GM23338 (cell line): ENCODE measurements around the gene GHRHR. TPM values are rescaled to one million over a fixed set of nuclear protein-coding genes. Genes with fewer than 3 reads are reported as not detected.

Experiments used
- ATAC-seq: fragments of 200-7000 bp; cut with Tn5 transposase; 3 replicates; pipeline ENCODE4 v1.9.1; 2020
- DNase-seq: peaks from one replicate; pipeline ENCODE4 v3.0.0-alpha.2; 2015; ENCODE audit warnings: low spot score
- H2AFZ ChIP-seq: fragments of 200-600 bp; sonication (generic); 2 replicates; pipeline ENCODE4 v1.8.0; 2016; ENCODE audit warnings: antibody characterized with exemption, mild to moderate bottlenecking, moderate library complexity
- H3F3A ChIP-seq: fragments of 200-600 bp; sonication (generic); replicated peaks from 2 replicates; pipeline ENCODE4 v1.8.0; 2017; ENCODE audit warnings: antibody characterized with exemption, mixed run types, low read depth
- H3K27ac ChIP-seq: fragments of 200-600 bp; sonication (generic); 2 replicates; pipeline ENCODE4 v1.6.1; 2016; ENCODE audit warnings: low read depth
- H3K27me3 ChIP-seq: fragments of 200-600 bp; sonication (generic); 2 replicates; pipeline ENCODE4 v1.8.0; 2016; ENCODE audit warnings: mild to moderate bottlenecking, mixed run types, moderate library complexity; ENCODE audit not compliant: insufficient read depth
- H3K36me3 ChIP-seq: fragments of 200-600 bp; sonication (generic); 2 replicates; pipeline ENCODE4 v1.8.0; 2016; ENCODE audit warnings: mild to moderate bottlenecking; ENCODE audit not compliant: insufficient read depth
- H3K4me1 ChIP-seq: fragments of 200-600 bp; sonication (generic); 2 replicates; pipeline ENCODE4 v1.8.0; 2016; ENCODE audit warnings: mild to moderate bottlenecking, moderate library complexity; ENCODE audit not compliant: insufficient read depth
- H3K4me2 ChIP-seq: fragments of 200-600 bp; sonication (generic); 2 replicates; pipeline ENCODE4 v1.7.1; 2017; ENCODE audit warnings: mixed run types
- H3K4me3 ChIP-seq: fragments of 200-600 bp; sonication (generic); 2 replicates; pipeline ENCODE4 v1.6.1; 2016; ENCODE audit warnings: mixed run types
- H3K79me2 ChIP-seq: fragments of 200-600 bp; sonication (generic); replicated peaks from 2 replicates; pipeline ENCODE4 v1.8.0; 2017; ENCODE audit warnings: mild to moderate bottlenecking; ENCODE audit not compliant: insufficient read depth
- H3K9me2 ChIP-seq: fragments of 200-600 bp; sonication (generic); 2 replicates; pipeline ENCODE4 v1.8.0; 2017; ENCODE audit not compliant: insufficient read depth
- H4K20me1 ChIP-seq: fragments of 200-600 bp; sonication (generic); replicated peaks from 2 replicates; pipeline ENCODE4 v1.8.0; 2017; ENCODE audit warnings: mild to moderate bottlenecking; ENCODE audit not compliant: insufficient read depth
- H3K27ac Mint-ChIP-seq: 2 replicates; pipeline ENCODE4 v1.8.0; 2020; ENCODE audit warnings: inconsistent platforms, mild to moderate bottlenecking, moderate library complexity, mixed read lengths
- H3K27me3 Mint-ChIP-seq: 3 replicates; pipeline ENCODE4 v1.8.0; 2022; ENCODE audit warnings: low read depth, mild to moderate bottlenecking, moderate library complexity, mixed read lengths, inconsistent platforms; ENCODE audit not compliant: insufficient read depth, poor library complexity
- H3K36me3 Mint-ChIP-seq: 3 replicates; pipeline ENCODE4 v1.8.0; 2021; ENCODE audit warnings: low read depth, mild to moderate bottlenecking, inconsistent platforms, moderate library complexity, mixed read lengths
- H3K4me1 Mint-ChIP-seq: 3 replicates; pipeline ENCODE4 v1.8.0; 2020; ENCODE audit warnings: mild to moderate bottlenecking, inconsistent platforms, mixed read lengths
- H3K4me3 Mint-ChIP-seq: 3 replicates; pipeline ENCODE4 v1.8.0; 2021; ENCODE audit warnings: moderate library complexity, mild to moderate bottlenecking, inconsistent platforms, mixed read lengths
- H3K9me3 Mint-ChIP-seq: 3 replicates; pipeline ENCODE4 v1.8.0; 2020; ENCODE audit warnings: moderate library complexity, mild to moderate bottlenecking, inconsistent platforms, mixed read lengths
- CREB1 ChIP-seq: fragments of 250-450 bp; sonication (Bioruptor Pico); IDR thresholded peaks from 2 replicates; pipeline ENCODE4 v1.5.0; 2020; ENCODE audit warnings: low read depth, mild to moderate bottlenecking, moderate library complexity
- CTCF ChIP-seq, 2 experiments: fragments of 200-600 bp in 1 of 2; sonication (generic) in 1 of 2; conservative IDR thresholded peaks; 2 replicates each; pipeline versions ENCODE4 v1.5.1 to v1.6.1; 2016 to 2017; ENCODE audit warnings: antibody characterized with exemption in 2 of 2, low read depth in 2 of 2, mild to moderate bottlenecking in 2 of 2, moderate library complexity in 1 of 2
- EZH2 ChIP-seq: fragments of 200-600 bp; sonication (generic); IDR thresholded peaks from one replicate; pipeline ENCODE4 v1.8.0; 2017; ENCODE audit warnings: antibody characterized with exemption, mild to moderate bottlenecking, low read depth; ENCODE audit not compliant: unreplicated experiment
- EZH2phosphoT487 ChIP-seq: fragments of 200-600 bp; sonication (generic); IDR thresholded peaks from one replicate; pipeline ENCODE4 v1.8.1; 2018; ENCODE audit warnings: antibody characterized with exemption; ENCODE audit not compliant: unreplicated experiment
- JUNB ChIP-seq: IDR thresholded peaks from one replicate; pipeline ENCODE4 v1.6.1; 2016; ENCODE audit warnings: antibody characterized with exemption; ENCODE audit not compliant: unreplicated experiment
- NANOG ChIP-seq: IDR thresholded peaks from 2 replicates; pipeline ENCODE4 v1.6.1; 2016; ENCODE audit warnings: antibody characterized with exemption, borderline replicate concordance
- POLR2AphosphoS5 ChIP-seq: IDR thresholded peaks from 2 replicates; pipeline ENCODE4 v1.6.1; 2016; ENCODE audit warnings: antibody characterized with exemption, low read depth
- REST ChIP-seq: IDR thresholded peaks from one replicate; pipeline ENCODE4 v1.6.1; 2018; ENCODE audit warnings: antibody characterized with exemption; ENCODE audit not compliant: unreplicated experiment
- STAT1 ChIP-seq: IDR thresholded peaks from one replicate; pipeline ENCODE4 v1.6.1; 2016; ENCODE audit warnings: antibody characterized with exemption; ENCODE audit not compliant: unreplicated experiment
- ZNF114 ChIP-seq: fragments of 250-450 bp; sonication (Bioruptor Pico); IDR thresholded peaks from 2 replicates; pipeline ENCODE4 v1.5.0; 2020; ENCODE audit warnings: mild to moderate bottlenecking, moderate library complexity
- ZNF331 ChIP-seq: fragments of 250-450 bp; sonication (Bioruptor Pico); IDR thresholded peaks from 2 replicates; pipeline ENCODE4 v1.5.0; 2020; ENCODE audit warnings: low read depth, mild to moderate bottlenecking, moderate library complexity
- polyA plus RNA-seq: library from polyadenylated mRNA; unstranded; fragments of >200 nt; fragmentation: Nextera tagmentation; extraction: Ambion mirVana; gene quantifications from 2 replicates; pipeline ENCODE4 v1.2.1, GENCODE V29; 2016
- total RNA-seq: library from RNA; depleted of rRNA; stranded (reverse); fragments of >200 nt; shearing (Covaris generic); gene quantifications from 2 replicates; pipeline ENCODE4 v1.2.3, GENCODE V29; 2014
- TF ChIP-seq, protein P1 (sequence below): fragments of 250-450 bp; sonication (Bioruptor Pico); IDR thresholded peaks from 2 replicates; pipeline ENCODE4 v1.5.0; 2020; ENCODE audit warnings: mild to moderate bottlenecking, moderate library complexity
- TF ChIP-seq, protein P2 (sequence below): IDR thresholded peaks from 2 replicates; pipeline ENCODE4 v1.6.1; 2016; ENCODE audit warnings: antibody characterized with exemption

The GHRHR gene
- total and polyA plus RNA-seq, 2 experiments from 2014 or later, result 2.2 TPM; not detected in 1

DNA sequence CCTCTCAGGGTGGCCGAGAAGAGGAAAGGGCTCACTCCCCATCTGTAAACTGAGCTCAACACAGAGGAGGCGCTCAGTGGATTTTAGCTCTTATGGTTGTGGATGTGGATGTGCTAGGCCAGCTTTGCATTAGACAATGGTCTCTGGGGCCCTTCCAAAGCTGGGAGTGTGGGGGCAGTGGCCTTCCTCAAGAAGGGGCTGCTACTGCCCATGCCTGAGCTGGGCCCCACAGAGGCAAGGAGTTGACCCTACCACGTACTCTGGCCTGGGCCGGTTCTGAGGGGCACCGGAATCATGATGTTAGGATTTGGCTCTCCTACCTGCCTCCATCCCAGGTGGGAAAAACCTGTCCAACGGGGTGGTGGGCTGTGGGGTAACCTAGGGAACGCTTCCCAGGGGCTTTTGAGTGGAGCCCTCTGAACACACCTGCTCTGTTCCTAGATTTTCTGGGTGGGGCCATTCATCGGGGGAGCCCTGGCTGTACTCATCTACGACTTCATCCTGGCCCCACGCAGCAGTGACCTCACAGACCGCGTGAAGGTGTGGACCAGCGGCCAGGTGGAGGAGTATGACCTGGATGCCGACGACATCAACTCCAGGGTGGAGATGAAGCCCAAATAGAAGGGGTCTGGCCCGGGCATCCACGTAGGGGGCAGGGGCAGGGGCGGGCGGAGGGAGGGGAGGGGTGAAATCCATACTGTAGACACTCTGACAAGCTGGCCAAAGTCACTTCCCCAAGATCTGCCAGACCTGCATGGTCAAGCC, 40.6 kb upstream of the GHRHR start:
- Mint-ChIP-seq H3K36me3 (no peaks in the 10 kb centered on the region), H3K27me3 (peaks cover 10% of the 10 kb centered on the region), H3K27ac (no peak overlapping the region), H3K4me1 (no peaks in the 10 kb centered on the region), H3K9me3 (no peaks in the 10 kb centered on the region), H3K4me3 (no peak overlapping the region)
- DNase-seq, result no peak
- Histone ChIP-seq H3K27me3 (no peaks in the 10 kb centered on the region), H3K9me2 (peaks cover 4% of the 10 kb centered on the region; the same call in 1 of the 2 replicates), H4K20me1 (no peaks in the 10 kb centered on the region), H3K27ac (no peak overlapping the region), H3K36me3 (no peaks in the 10 kb centered on the region), H3K4me3 (no peak overlapping the region), H3F3A (no peaks in the 10 kb centered on the region), H2AFZ (no peak overlapping the region), H3K79me2 (no peaks in the 10 kb centered on the region), H3K4me2 (no peak overlapping the region), H3K4me1 (no peaks in the 10 kb centered on the region)
- TF ChIP-seq ZNF114 (no peak), ZNF331 (CRISPR knock-in tag) (no peak), EZH2phosphoT487 (no peak), EZH2 (no peak), REST (no peak), JUNB (no peak), STAT1 (no peak), NANOG (no peak), POLR2AphosphoS5 (no peak), CREB1 (CRISPR knock-in tag) (no peak), CTCF (conservative IDR thresholded peaks at IDR 0.05; ENCODE audit: low read depth in 2 of 2) (no peak)
- TF ChIP-seq, protein P1, sequence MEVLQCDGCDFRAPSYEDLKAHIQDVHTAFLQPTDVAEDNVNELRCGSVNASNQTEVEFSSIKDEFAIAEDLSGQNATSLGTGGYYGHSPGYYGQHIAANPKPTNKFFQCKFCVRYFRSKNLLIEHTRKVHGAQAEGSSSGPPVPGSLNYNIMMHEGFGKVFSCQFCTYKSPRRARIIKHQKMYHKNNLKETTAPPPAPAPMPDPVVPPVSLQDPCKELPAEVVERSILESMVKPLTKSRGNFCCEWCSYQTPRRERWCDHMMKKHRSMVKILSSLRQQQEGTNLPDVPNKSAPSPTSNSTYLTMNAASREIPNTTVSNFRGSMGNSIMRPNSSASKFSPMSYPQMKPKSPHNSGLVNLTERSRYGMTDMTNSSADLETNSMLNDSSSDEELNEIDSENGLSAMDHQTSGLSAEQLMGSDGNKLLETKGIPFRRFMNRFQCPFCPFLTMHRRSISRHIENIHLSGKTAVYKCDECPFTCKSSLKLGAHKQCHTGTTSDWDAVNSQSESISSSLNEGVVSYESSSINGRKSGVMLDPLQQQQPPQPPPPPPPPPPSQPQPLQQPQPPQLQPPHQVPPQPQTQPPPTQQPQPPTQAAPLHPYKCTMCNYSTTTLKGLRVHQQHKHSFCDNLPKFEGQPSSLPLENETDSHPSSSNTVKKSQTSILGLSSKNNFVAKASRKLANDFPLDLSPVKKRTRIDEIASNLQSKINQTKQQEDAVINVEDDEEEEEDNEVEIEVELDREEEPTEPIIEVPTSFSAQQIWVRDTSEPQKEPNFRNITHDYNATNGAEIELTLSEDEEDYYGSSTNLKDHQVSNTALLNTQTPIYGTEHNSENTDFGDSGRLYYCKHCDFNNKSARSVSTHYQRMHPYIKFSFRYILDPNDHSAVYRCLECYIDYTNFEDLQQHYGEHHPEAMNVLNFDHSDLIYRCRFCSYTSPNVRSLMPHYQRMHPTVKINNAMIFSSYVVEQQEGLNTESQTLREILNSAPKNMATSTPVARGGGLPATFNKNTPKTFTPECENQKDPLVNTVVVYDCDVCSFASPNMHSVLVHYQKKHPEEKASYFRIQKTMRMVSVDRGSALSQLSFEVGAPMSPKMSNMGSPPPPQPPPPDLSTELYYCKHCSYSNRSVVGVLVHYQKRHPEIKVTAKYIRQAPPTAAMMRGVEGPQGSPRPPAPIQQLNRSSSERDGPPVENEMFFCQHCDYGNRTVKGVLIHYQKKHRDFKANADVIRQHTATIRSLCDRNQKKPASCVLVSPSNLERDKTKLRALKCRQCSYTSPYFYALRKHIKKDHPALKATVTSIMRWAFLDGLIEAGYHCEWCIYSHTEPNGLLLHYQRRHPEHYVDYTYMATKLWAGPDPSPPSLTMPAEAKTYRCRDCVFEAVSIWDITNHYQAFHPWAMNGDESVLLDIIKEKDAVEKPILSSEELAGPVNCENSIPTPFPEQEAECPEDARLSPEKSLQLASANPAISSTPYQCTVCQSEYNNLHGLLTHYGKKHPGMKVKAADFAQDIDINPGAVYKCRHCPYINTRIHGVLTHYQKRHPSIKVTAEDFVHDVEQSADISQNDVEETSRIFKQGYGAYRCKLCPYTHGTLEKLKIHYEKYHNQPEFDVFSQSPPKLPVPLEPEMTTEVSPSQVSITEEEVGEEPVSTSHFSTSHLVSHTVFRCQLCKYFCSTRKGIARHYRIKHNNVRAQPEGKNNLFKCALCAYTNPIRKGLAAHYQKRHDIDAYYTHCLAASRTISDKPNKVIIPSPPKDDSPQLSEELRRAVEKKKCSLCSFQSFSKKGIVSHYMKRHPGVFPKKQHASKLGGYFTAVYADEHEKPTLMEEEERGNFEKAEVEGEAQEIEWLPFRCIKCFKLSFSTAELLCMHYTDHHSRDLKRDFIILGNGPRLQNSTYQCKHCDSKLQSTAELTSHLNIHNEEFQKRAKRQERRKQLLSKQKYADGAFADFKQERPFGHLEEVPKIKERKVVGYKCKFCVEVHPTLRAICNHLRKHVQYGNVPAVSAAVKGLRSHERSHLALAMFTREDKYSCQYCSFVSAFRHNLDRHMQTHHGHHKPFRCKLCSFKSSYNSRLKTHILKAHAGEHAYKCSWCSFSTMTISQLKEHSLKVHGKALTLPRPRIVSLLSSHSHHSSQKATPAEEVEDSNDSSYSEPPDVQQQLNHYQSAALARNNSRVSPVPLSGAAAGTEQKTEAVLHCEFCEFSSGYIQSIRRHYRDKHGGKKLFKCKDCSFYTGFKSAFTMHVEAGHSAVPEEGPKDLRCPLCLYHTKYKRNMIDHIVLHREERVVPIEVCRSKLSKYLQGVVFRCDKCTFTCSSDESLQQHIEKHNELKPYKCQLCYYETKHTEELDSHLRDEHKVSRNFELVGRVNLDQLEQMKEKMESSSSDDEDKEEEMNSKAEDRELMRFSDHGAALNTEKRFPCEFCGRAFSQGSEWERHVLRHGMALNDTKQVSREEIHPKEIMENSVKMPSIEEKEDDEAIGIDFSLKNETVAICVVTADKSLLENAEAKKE (CRISPR knock-in tag), result no peak
- TF ChIP-seq, protein P2, sequence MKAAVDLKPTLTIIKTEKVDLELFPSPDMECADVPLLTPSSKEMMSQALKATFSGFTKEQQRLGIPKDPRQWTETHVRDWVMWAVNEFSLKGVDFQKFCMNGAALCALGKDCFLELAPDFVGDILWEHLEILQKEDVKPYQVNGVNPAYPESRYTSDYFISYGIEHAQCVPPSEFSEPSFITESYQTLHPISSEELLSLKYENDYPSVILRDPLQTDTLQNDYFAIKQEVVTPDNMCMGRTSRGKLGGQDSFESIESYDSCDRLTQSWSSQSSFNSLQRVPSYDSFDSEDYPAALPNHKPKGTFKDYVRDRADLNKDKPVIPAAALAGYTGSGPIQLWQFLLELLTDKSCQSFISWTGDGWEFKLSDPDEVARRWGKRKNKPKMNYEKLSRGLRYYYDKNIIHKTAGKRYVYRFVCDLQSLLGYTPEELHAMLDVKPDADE, result no peak
- no peak for ATAC-seq
